Gastrocnemius medialis (tissue), 4 donors: Measurements from ENCODE around the gene PLCB1. TPM values are rescaled to one million over a fixed set of nuclear protein-coding genes. Genes with fewer than 3 reads are reported as not detected.

Source experiments
- ATAC-seq, 2 donors: fragments of 150-250 bp; one replicate each; pipeline ENCODE4 v1.9.1; 2016
- DNase-seq, 2 donors: peaks; one replicate each; pipeline ENCODE4 v3.0.0-alpha.2; 2019
- H3K27ac ChIP-seq, 4 donors: fragments of 200-600 bp; sonication (generic); 1 replicate in 1 of 4; 2 replicates in 3 of 4; pipeline ENCODE4 v1.5.1; 2016 to 2018; ENCODE audit warnings: mild to moderate bottlenecking in 2 of 4, moderate library complexity in 1 of 4
- H3K27me3 ChIP-seq, 3 donors: fragments of 200-600 bp; sonication (generic) in 2 of 3; 1 replicate in 1 of 3; 2 replicates in 2 of 3; pipeline versions ENCODE4 v1.5.1 to v1.6.0; 2016 to 2019; ENCODE audit warnings: mild to moderate bottlenecking in 1 of 3, moderate library complexity in 1 of 3
- H3K36me3 ChIP-seq, 2 donors: fragments of 200-600 bp; sonication (generic) in 1 of 2; one replicate each; pipeline ENCODE4 v1.5.1; 2017 to 2018
- H3K4me1 ChIP-seq, 2 donors: fragments of 200-600 bp; sonication (generic) in 1 of 2; one replicate each; pipeline ENCODE4 v1.5.1; 2016 to 2017; ENCODE audit warnings: mild to moderate bottlenecking in 2 of 2
- H3K4me3 ChIP-seq, 4 donors: fragments of 200-600 bp; sonication (generic) in 3 of 4; 1 replicate in 1 of 4; 2 replicates in 3 of 4; pipeline ENCODE4 v1.5.1; 2016 to 2019; ENCODE audit warnings: mild to moderate bottlenecking in 2 of 4
- H3K9me3 ChIP-seq, 3 donors: fragments of 200-600 bp; sonication (generic) in 2 of 3; 1 replicate in 1 of 3; 2 replicates in 2 of 3; pipeline ENCODE4 v1.5.1; 2016 to 2019
- POLR2A ChIP-seq, 2 donors: fragments of 450-650 bp; IDR thresholded peaks; one replicate each; pipeline ENCODE4 v1.6.1; 2017; ENCODE audit warnings: antibody characterized with exemption in 2 of 2, mild to moderate bottlenecking in 2 of 2, moderate library complexity in 2 of 2
- in situ Hi-C, 4 donors: fragments of 200-750 bp; cut with MboI; loops; one replicate each; pipeline versions ENCODE4 v1.15.0 to v1.8.0; 2017; ENCODE audit warnings: low sequenced_read_pairs in 4 of 4
- intact Hi-C: fragments of 100-400 bp; cut with DNase I; formaldehyde crosslinking; loops from one replicate; pipeline ENCODE4 v1.15.1; 2023; ENCODE audit warnings: low total_unique reads
- total RNA-seq, 4 donors: library from RNA; depleted of rRNA; stranded (reverse); fragments of >200 nt; gene quantifications; one replicate each; pipeline versions ENCODE4 v1.1.0 to v1.2.3, GENCODE V29; 2016
- TF ChIP-seq, protein P1 (sequence below), 5 experiments: fragments of 450-650 bp in 3 of 5; fragments of 200-600 bp in 2 of 5; sonication (generic) in 2 of 5; IDR thresholded peaks in 4 of 5; conservative IDR thresholded peaks in 1 of 5; 1 replicate in 4 of 5; 2 replicates in 1 of 5; pipeline ENCODE4 v1.5.1; 2016 to 2019; ENCODE audit warnings: antibody characterized with exemption in 5 of 5, mild to moderate bottlenecking in 3 of 5, moderate library complexity in 3 of 5

Gene PLCB1
- total RNA-seq, 4 donors from 2014 or later = 4.1 to 10.0 (median 7.6) TPM

DNA sequence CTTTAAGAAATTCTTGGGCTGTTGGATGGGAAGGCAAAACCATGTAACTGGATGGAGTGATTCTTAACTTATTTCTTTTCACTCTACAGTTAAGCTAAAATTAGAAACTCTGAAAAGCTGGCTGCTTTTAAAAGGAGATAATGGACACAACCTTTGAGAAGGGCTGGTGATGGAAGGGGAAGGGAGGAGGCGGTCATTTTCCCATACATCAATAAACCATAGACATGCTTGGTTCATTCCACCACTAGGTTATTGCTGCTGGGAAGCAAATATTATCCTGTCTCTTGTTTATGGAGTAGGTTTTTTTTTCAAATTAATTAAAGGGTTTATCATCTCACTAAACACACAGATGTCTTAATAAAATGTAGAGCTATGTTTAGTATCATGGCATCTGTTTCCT lies 76.2 kb downstream of the PLCB1 start:
- no peak overlapping the region for H3K4me3 ChIP-seq
- H3K27me3 ChIP-seq = no peaks in the 10 kb centered on the region
- H3K27ac ChIP-seq = no peak overlapping the region
- DNase-seq (no peak), ATAC-seq (no peak)
- TF ChIP-seq, protein P1, sequence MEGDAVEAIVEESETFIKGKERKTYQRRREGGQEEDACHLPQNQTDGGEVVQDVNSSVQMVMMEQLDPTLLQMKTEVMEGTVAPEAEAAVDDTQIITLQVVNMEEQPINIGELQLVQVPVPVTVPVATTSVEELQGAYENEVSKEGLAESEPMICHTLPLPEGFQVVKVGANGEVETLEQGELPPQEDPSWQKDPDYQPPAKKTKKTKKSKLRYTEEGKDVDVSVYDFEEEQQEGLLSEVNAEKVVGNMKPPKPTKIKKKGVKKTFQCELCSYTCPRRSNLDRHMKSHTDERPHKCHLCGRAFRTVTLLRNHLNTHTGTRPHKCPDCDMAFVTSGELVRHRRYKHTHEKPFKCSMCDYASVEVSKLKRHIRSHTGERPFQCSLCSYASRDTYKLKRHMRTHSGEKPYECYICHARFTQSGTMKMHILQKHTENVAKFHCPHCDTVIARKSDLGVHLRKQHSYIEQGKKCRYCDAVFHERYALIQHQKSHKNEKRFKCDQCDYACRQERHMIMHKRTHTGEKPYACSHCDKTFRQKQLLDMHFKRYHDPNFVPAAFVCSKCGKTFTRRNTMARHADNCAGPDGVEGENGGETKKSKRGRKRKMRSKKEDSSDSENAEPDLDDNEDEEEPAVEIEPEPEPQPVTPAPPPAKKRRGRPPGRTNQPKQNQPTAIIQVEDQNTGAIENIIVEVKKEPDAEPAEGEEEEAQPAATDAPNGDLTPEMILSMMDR (IDR thresholded peaks at IDR 0.05 in 4 of 5, conservative IDR thresholded peaks at IDR 0.05 in 1 of 5) = no peak
- TF ChIP-seq POLR2A (IDR thresholded peaks at IDR 0.05) = no peak
- H3K36me3 ChIP-seq = no peaks in the 10 kb centered on the region
- H3K9me3 ChIP-seq = no peaks in the 10 kb centered on the region
- H3K4me1 ChIP-seq = peaks cover 5 to 15% of the 10 kb centered on the region in 2 donors
- in situ Hi-C loops = no loop called here
- intact Hi-C loops = loop anchor here (10.0 kb wide), 1 partner anchor 87 kb away; no protein-coding TSS in a partner anchor

GRCh38 chr20:8209061-8209460 lies 77.0 kb downstream of the PLCB1 start:
- Histone ChIP-seq H3K27me3 (no peaks in the 10 kb centered on the region), H3K4me3 (no peak overlapping the region), H3K4me1 (peaks cover 5 to 16% of the 10 kb centered on the region in 2 donors), H3K9me3 (no peaks in the 10 kb centered on the region), H3K36me3 (no peaks in the 10 kb centered on the region), H3K27ac (no peak overlapping the region)
- no peak for DNase-seq
- in situ Hi-C loops = no loop called here
- ATAC-seq = no peak
- no peak for TF ChIP-seq POLR2A (IDR thresholded peaks at IDR 0.05)
- TF ChIP-seq, protein P1 (IDR thresholded peaks at IDR 0.05 in 4 of 5, conservative IDR thresholded peaks at IDR 0.05 in 1 of 5) = no peak
- intact Hi-C loops = loop anchor here (10.0 kb wide), 1 partner anchor 86 kb away; no protein-coding TSS in a partner anchor

GRCh38 chr20:8210749-8211148 lies 78.7 kb downstream of the PLCB1 start:
- TF ChIP-seq, protein P1 (IDR thresholded peaks at IDR 0.05 in 4 of 5, conservative IDR thresholded peaks at IDR 0.05 in 1 of 5) = no peak
- TF ChIP-seq POLR2A (IDR thresholded peaks at IDR 0.05) = no peak
- Histone ChIP-seq H3K27ac (no peak overlapping the region), H3K27me3 (no peaks in the 10 kb centered on the region), H3K4me1 (peaks cover 5 to 27% of the 10 kb centered on the region in 2 donors), H3K9me3 (no peaks in the 10 kb centered on the region), H3K4me3 (no peak overlapping the region), H3K36me3 (no peaks in the 10 kb centered on the region)
- intact Hi-C loops = no loop called here
- no peak for DNase-seq
- in situ Hi-C loops = no loop called here
- no peak for ATAC-seq

GRCh38 chr20:8212286-8212685 lies 80.2 kb downstream of the PLCB1 start:
- Histone ChIP-seq H3K9me3 (no peaks in the 10 kb centered on the region), H3K4me3 (no peak overlapping the region), H3K4me1 (peaks cover 5 to 27% of the 10 kb centered on the region in 2 donors), H3K27me3 (no peaks in the 10 kb centered on the region), H3K36me3 (no peaks in the 10 kb centered on the region), H3K27ac (no peak overlapping the region)
- in situ Hi-C loops = no loop called here
- DNase-seq = no peak
- intact Hi-C loops = no loop called here
- ATAC-seq = no peak
- no peak for TF ChIP-seq POLR2A (IDR thresholded peaks at IDR 0.05)
- TF ChIP-seq, protein P1 (IDR thresholded peaks at IDR 0.05 in 4 of 5, conservative IDR thresholded peaks at IDR 0.05 in 1 of 5) = no peak

- H3K27ac ChIP-seq = peak overlapping the region in 3 of 4 donors; percentile 1 to 64 (median 52)
- TF ChIP-seq, protein P1 (IDR thresholded peaks at IDR 0.05 in 4 of 5, conservative IDR thresholded peaks at IDR 0.05 in 1 of 5) = no peak
- no peak for TF ChIP-seq POLR2A (IDR thresholded peaks at IDR 0.05)
- H3K4me1 ChIP-seq = peaks cover 3 to 26% of the 10 kb centered on the region in 2 donors
- DNase-seq (no peak), ATAC-seq (no peak)
- intact Hi-C loops (no loop called here), in situ Hi-C loops (no loop called here)
- no peak overlapping the region for H3K4me3 ChIP-seq
- no peaks in the 10 kb centered on the region for H3K36me3 ChIP-seq
- H3K27me3 ChIP-seq = no peaks in the 10 kb centered on the region
- H3K9me3 ChIP-seq = no peaks in the 10 kb centered on the region
Measured at GRCh38 chr20:8213270-8213669, 81.2 kb downstream of the PLCB1 start.
